Activated CD4-positive, alpha-beta T cell treated with anti-CD3 and anti-CD28 coated beads for 36 hours (primary cell): Measurements from ENCODE around the gene SOWAHD. TPM values are rescaled to one million over a fixed set of nuclear protein-coding genes. Genes with fewer than 3 reads are reported as not detected.

ENCODE experiments used
- total RNA-seq, 2 experiments: library from RNA; stranded (reverse); gene quantifications; one replicate each; pipeline ENCODE4 v1.2.3, GENCODE V29; 2021

SOWAHD gene
- total RNA-seq, 2 experiments from 2014 or later, result 0.11 to 0.30 TPM

Other genes with a start within 250 kb of the SOWAHD start
- gene STEEP1, start 193.2 kb upstream of the SOWAHD start, total RNA-seq, result 10 to 100 TPM; 21.3 to 21.7 TPM
- gene UBE2A, start 184.0 kb upstream of the SOWAHD start, total RNA-seq, result 10 to 100 TPM; 49.2 to 67.9 TPM
- gene NKRF, start 152.2 kb upstream of the SOWAHD start, total RNA-seq, result 10 to 100 TPM; 23.8 to 25.0 TPM
- 100 to 1,000 TPM; 183 to 233 TPM for gene SEPTIN6, start 65.4 kb upstream of the SOWAHD start, total RNA-seq
- gene RPL39, start 33.0 kb downstream of the SOWAHD start, total RNA-seq, result 1,000 to 10,000 TPM; 1,382 to 2,556 TPM
- gene UPF3B, start 94.4 kb downstream of the SOWAHD start, total RNA-seq, result 10 to 100 TPM; 18.1 to 21.3 TPM
- gene RNF113A, start 113.1 kb downstream of the SOWAHD start, total RNA-seq, result 10 to 100 TPM; 26.9 to 29.9 TPM
- 100 to 1,000 TPM in 1 of 2 experiments, 10 to 100 TPM in 1; 37.6 to 101 TPM for gene NDUFA1, start 113.2 kb downstream of the SOWAHD start, total RNA-seq
- not detected for gene AKAP14, start 137.3 kb downstream of the SOWAHD start, total RNA-seq
- gene NKAP, start 185.2 kb downstream of the SOWAHD start, total RNA-seq, result 10 to 100 TPM; 11.8 to 12.2 TPM